ENCODE results near the gene TBL2. TPM values are rescaled to one million over a fixed set of nuclear protein-coding genes. Genes with fewer than 3 reads are reported as not detected.

TBL2 gene
- total and polyA plus RNA-seq, 2 of the 4 experiments (the other 2 are of a cell fraction) = 72.6 to 94.1 TPM

DNA sequence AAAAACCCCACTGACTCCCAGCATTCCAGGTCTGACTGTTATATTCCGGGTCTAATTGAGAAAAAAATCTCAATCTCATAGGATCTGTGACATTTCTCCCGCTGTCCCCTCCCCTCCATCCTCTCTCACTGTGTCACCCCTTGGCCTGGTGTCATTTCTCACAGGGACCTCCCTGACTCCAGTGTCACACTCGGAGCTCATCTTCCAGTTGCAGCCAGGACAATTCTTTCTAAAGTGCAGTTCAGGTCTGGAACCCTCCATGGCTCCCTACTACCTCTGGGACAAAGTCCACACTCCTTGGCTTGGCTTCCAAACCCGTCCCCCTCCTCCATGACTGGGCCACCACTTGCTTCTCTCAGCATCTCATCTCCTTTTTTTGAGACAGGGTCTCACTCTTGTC is 31.7 kb upstream of the TBL2 start:
- Histone ChIP-seq H3K4me3 (ENCODE audit: insufficient read depth, low read depth, low read length) (no peak overlapping the region), H2BK20ac (ENCODE audit: low read depth, low read length) (no peak overlapping the region), H3K27me3 (ENCODE audit: control insufficient read depth, insufficient read depth, low read length) (peaks cover 19% of the 10 kb centered on the region), H3K18ac (ENCODE audit: low read depth, low read length) (no peak overlapping the region), H3K36me3 (ENCODE audit: control insufficient read depth, insufficient read depth, low read length) (no peaks in the 10 kb centered on the region), H4K8ac (ENCODE audit: low read depth in 2 of 2, low read length in 2 of 2) (no peak overlapping the region), H3K4me2 (ENCODE audit: low read depth, low read length) (no peak overlapping the region), H2AK9ac (replicated peaks; ENCODE audit: low read depth, low read length, poor library complexity) (no peak overlapping the region), H3K14ac (replicated peaks; ENCODE audit: low read depth, low read length) (no peak overlapping the region; the same call in 1 of the 2 replicates), H3K4ac (ENCODE audit: low read depth, low read length) (no peak overlapping the region), H2AK5ac (ENCODE audit: low read depth, low read length) (no peak overlapping the region), H2BK15ac (ENCODE audit: low read depth, low read length) (no peak overlapping the region), H2BK120ac (ENCODE audit: low read depth, low read length) (no peak overlapping the region), H3K9ac (ENCODE audit: low read depth, low read length) (no peak overlapping the region), H2BK5ac (ENCODE audit: low read depth, low read length, poor library complexity, severe bottlenecking) (no peak overlapping the region), H3K23ac (ENCODE audit: low read depth, low read length) (no peak overlapping the region), H3K9me1 (ENCODE audit: insufficient read depth, low read length) (no peaks in the 10 kb centered on the region; the same call in 1 of the 2 replicates), H4K20me1 (ENCODE audit: insufficient read depth, low read length) (no peaks in the 10 kb centered on the region; the same call in none of the 2 replicates), H3K4me1 (ENCODE audit: control insufficient read depth, insufficient read depth, low read length) (no peaks in the 10 kb centered on the region), H2AFZ (replicated peaks; ENCODE audit: low read length, poor library complexity) (no peak overlapping the region), H3K9me3 (ENCODE audit: control insufficient read depth, insufficient read depth, low read length) (no peaks in the 10 kb centered on the region), H3K27ac (ENCODE audit: insufficient read depth, low read length) (no peak overlapping the region), H3K56ac (ENCODE audit: extremely low read depth, insufficient read depth, low read length) (no peak overlapping the region), H4K91ac (ENCODE audit: insufficient read depth, low read depth, low read length) (no peak overlapping the region), H4K5ac (ENCODE audit: low read depth, low read length) (no peak overlapping the region), H3K79me1 (ENCODE audit: low read depth in 1 of 2, low read length in 2 of 2) (no peaks in the 10 kb centered on the region)
- BruUV-seq (replicated peaks) = no TSS peak
- dilution Hi-C loops (cut with HindIII; ENCODE audit: low sequenced_read_pairs, unreplicated experiment) = no loop called here
- TF ChIP-seq MAZ (IDR thresholded peaks at IDR 0.05; ENCODE audit: borderline replicate concordance, low read depth, low read length) (no peak), SMC3 (IDR thresholded peaks at IDR 0.05; ENCODE audit: low read depth, low read length) (no peak), RFX5 (IDR thresholded peaks at IDR 0.05; ENCODE audit: low read depth, low read length) (no peak), MXI1 (IDR thresholded peaks at IDR 0.05; ENCODE audit: borderline replicate concordance, low read depth, low read length) (no peak), RAD21 (IDR thresholded peaks at IDR 0.05; ENCODE audit: low read length) (no peak), MAFK (IDR thresholded peaks at IDR 0.05; ENCODE audit: low read depth, low read length) (no peak), POLR2A (IDR thresholded peaks at IDR 0.05; ENCODE audit: low read depth, low read length) (no peak), RCOR1 (IDR thresholded peaks at IDR 0.05; ENCODE audit: insufficient replicate concordance, low read length) (no peak), BHLHE40 (IDR thresholded peaks at IDR 0.05; ENCODE audit: low read depth, low read length) (no peak), NFE2L2 (IDR thresholded peaks at IDR 0.05; ENCODE audit: low read depth, low read length) (no peak), CEBPB (IDR thresholded peaks at IDR 0.05; ENCODE audit: low read depth, low read length) (no peak), FOS (IDR thresholded peaks at IDR 0.05; ENCODE audit: low read depth, low read length) (no peak)
- TF ChIP-seq, protein P1, sequence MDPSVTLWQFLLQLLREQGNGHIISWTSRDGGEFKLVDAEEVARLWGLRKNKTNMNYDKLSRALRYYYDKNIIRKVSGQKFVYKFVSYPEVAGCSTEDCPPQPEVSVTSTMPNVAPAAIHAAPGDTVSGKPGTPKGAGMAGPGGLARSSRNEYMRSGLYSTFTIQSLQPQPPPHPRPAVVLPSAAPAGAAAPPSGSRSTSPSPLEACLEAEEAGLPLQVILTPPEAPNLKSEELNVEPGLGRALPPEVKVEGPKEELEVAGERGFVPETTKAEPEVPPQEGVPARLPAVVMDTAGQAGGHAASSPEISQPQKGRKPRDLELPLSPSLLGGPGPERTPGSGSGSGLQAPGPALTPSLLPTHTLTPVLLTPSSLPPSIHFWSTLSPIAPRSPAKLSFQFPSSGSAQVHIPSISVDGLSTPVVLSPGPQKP (IDR thresholded peaks at IDR 0.05; ENCODE audit: borderline replicate concordance, low read depth, low read length) = no peak
- TF ChIP-seq, protein P2, sequence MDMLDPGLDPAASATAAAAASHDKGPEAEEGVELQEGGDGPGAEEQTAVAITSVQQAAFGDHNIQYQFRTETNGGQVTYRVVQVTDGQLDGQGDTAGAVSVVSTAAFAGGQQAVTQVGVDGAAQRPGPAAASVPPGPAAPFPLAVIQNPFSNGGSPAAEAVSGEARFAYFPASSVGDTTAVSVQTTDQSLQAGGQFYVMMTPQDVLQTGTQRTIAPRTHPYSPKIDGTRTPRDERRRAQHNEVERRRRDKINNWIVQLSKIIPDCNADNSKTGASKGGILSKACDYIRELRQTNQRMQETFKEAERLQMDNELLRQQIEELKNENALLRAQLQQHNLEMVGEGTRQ (IDR thresholded peaks at IDR 0.05; ENCODE audit: low read depth, low read length) = no peak
- TF ChIP-seq, protein P3, sequence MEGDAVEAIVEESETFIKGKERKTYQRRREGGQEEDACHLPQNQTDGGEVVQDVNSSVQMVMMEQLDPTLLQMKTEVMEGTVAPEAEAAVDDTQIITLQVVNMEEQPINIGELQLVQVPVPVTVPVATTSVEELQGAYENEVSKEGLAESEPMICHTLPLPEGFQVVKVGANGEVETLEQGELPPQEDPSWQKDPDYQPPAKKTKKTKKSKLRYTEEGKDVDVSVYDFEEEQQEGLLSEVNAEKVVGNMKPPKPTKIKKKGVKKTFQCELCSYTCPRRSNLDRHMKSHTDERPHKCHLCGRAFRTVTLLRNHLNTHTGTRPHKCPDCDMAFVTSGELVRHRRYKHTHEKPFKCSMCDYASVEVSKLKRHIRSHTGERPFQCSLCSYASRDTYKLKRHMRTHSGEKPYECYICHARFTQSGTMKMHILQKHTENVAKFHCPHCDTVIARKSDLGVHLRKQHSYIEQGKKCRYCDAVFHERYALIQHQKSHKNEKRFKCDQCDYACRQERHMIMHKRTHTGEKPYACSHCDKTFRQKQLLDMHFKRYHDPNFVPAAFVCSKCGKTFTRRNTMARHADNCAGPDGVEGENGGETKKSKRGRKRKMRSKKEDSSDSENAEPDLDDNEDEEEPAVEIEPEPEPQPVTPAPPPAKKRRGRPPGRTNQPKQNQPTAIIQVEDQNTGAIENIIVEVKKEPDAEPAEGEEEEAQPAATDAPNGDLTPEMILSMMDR (conservative IDR thresholded peaks at IDR 0.05; ENCODE audit: low read depth, low read length) = no peak
- POLR2A ChIA-PET (ENCODE audit: unreplicated experiment) = no interaction called here
- intact Hi-C loops (cut with micrococcal nuclease) = no loop called here
- WGBS, 2 experiments (ENCODE audit: extremely low coverage in 2 of 2, insufficient read length in 1 of 2) = 58% methylated on average over 3 of the region's 4 CpGs; no CpG with 5 or more reads in 1 of the 2 experiments
- DNase-seq = no peak
- in situ Hi-C loops (cut with MboI; ENCODE audit: low sequenced_read_pairs) = loop anchor here (10.0 kb wide), 1 partner anchor 245 kb away; no protein-coding TSS in a partner anchor
- CTCF ChIA-PET = no interaction called here
- no peak for ATAC-seq (ENCODE audit: low read depth)

All from IMR-90 (cell line).